Ammon's horn (tissue), 1 donor: ENCODE data around the gene COL4A1.

Experiments
- DNase-seq: peaks from one replicate; pipeline ENCODE4 v3.0.0-alpha.2; 2016; ENCODE audit warnings: low spot score

The COL4A1 gene

GRCh38 chr13:110341445-110342244, 34.7 kb upstream of the COL4A1 start:
- DNase-seq, result peak; percentile 55

DNA sequence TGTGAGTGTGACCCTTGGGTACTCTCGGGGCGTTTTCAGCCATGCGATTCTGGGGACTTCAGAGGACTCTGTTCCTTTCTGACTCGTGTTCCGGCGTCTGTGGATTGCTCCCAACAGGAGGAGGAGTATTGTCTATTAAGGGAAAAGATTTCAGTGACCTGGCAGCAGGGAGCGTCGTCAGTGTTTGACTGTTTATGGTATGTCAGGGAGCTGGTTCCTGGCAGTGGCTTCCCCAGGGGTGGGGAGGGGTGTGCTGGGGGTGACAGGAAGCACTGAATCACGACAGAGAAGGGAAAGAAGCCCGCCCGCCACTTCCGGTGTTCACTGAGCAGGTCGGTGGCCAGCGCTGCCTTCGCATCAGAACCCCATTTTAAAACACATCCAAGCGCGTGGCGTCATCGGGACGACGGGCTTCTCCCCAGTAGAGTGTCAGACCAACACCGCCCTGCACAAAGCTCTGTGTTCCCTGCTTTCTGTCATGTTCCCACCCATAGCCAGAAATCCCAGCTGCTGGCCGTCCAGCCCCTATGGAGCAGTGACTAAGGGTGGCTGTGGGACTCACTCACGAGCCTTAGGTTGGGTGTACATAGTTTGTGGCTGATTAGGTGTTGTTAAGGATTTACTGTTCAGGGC, 34.0 kb upstream of the COL4A1 start:
- DNase-seq, result no peak

- no peak for DNase-seq
Observed at GRCh38 chr13:110339975-110340550, 33.1 kb upstream of the COL4A1 start.

DNA sequence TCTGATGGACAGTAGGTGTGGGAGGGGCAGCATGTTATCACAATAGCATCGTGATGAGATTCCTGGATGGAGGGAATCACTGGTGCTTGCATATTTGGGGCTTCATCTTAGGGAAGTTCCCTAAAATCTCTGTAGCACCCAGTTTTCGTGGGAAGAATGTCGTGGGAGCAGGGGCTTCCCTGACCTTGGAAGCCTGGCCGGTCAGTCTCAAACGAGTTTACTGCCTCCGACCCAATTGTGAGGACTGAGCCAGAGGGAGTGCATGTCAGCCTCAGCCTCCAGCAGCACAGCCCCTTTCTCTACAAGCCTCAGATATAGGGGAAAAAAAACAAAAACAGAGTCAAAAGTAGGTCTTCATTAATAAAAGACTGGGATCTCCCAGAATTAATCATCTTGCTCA, 32.3 kb upstream of the COL4A1 start:
- DNase-seq, result no peak

- peak; percentile 45 for DNase-seq
Observed at GRCh38 chr13:110338441-110339101, 31.6 kb upstream of the COL4A1 start.

- no peak for DNase-seq
Observed at GRCh38 chr13:110337247-110337646, 30.3 kb upstream of the COL4A1 start.

DNA sequence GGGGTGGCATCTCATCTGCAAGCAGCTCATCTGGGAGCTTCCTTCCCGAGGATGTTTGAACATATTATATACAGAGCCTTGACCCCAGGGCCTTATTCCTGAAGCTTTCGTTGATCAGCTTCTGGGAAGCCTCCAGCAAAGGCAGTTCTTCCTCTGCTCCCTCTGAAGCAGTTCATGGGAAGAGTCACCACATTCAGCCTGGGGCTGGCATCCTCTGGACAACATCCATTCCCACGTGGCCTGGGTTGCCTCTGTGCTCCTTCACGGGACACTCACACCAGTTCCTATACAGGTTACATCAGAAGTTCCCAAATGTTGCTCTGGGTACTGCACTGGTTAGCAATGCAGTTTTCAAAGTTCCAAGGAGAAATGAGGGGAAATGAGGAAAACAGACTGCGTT, 29.7 kb upstream of the COL4A1 start:
- no peak for DNase-seq

- no peak for DNase-seq
Observed at GRCh38 chr13:110336108-110336507, 29.2 kb upstream of the COL4A1 start.

DNA sequence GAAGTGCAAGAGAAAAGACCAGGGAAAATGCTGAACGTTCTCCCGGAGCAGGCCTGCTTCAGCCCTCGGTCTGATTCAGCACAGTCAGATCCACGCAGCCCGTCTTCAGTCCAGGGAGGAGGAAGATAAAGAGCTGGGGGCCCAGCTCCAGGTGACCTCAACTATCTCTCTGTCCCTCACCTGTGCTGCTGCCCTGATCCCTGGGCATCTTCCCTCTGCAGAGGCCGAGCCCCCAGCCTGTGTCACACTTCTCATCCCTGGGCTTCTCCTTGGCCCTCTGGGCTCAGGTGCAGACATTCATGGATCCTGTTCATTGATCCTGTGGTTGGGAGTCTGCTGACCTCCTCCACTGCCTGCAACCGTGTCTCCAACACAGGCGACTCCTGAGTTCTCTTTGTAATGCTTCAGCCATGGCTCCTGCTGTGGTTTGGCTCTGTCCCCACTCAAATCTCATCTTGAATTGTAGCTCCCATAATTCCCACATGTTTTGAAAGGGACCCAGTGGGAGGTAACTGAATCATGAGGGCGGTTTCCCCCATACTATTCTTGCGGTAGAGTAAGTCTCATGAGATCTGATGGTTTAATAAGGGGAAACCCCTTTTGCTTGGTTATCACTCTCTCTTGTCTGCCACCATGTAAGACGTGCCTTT, 28.0 kb upstream of the COL4A1 start:
- DNase-seq, result no peak

DNA sequence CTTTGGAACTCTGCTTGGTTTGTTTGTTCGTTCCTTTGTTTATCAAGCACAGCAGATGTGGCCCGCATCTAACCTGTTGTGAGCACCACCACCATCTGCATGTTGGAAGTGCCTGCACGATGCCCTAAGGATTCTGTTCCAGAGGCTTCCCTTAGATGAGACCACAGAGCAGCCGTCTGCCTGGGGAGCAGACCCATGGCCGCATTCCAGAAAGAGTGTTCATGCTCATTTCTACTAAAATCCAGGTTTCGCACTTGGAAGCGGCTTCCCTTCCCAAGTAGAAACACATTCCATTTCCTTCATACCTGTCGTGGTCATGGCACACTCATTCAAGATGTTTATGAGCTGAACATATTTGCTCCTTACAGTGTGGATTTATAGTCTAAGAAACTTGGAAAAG, 27.3 kb upstream of the COL4A1 start:
- DNase-seq, result no peak

GRCh38 chr13:110333837-110334236, 26.9 kb upstream of the COL4A1 start:
- DNase-seq, result no peak

DNA sequence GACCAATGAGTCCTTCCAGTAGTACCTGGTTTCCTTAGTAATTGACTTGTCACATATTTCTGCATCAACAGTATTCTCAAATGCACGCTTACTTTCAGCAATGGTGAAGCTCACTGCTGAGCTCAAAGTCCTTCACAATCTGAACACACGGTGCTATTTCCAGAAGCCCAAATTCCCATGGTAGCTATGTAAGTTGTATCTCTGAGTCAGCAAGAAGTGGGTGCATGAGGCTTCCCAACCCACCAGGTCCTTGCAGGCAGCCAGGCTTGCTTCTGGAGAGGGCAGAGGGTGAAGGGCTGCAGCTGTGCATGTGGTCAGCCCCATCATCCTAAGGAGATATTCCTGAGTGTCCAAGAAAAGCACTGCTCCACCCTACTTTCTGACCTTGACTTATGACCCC, 25.8 kb upstream of the COL4A1 start:
- DNase-seq, result no peak

- DNase-seq, result no peak
Observed at GRCh38 chr13:110331362-110331761, 24.4 kb upstream of the COL4A1 start.

DNA sequence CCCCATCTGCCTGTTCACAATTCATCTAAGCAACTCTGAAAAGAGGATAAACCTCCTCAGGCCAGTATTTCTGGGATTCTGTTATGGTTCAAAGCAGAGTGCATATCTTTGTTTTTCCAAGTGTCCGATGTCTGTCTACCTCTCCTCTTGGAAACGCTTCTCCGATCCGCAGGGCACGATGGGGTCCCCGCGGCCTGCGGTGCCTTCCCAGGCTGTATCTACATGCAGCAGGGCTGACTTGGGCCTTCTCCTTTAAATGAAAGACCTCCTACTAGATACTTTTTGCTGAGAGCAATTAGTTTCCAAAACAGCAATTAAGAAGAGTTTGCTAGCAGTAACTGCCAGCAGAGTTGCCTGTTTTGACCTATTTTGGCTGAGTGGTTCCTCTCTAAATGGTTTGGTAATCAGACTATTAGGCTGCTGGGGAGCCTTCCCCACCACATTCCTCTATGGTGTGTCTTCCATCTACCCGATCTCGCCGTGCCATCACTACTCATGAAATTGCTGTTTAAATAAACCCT, 23.6 kb upstream of the COL4A1 start:
- no peak for DNase-seq

- DNase-seq, result no peak
Observed at GRCh38 chr13:110329798-110330461, 23.0 kb upstream of the COL4A1 start.

DNA sequence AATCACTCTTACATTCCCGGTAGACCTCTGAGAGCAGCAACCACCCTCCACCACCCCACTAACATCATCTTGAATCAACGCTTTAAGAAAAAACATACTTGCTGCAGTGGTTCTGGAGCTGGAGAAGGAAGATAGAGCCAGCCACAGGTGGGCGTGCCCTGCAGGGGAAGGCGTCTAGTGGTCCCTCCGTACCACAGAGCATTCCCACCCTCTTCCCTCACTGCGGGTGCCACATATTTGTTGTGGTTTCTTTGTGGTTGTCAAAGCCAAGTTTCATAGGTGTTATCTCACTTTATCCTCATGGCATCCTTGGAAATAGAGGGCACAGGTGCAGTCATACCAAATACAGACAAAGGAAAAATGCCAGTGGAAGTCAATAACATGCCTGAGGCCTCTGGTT, 22.3 kb upstream of the COL4A1 start:
- no peak for DNase-seq

DNA sequence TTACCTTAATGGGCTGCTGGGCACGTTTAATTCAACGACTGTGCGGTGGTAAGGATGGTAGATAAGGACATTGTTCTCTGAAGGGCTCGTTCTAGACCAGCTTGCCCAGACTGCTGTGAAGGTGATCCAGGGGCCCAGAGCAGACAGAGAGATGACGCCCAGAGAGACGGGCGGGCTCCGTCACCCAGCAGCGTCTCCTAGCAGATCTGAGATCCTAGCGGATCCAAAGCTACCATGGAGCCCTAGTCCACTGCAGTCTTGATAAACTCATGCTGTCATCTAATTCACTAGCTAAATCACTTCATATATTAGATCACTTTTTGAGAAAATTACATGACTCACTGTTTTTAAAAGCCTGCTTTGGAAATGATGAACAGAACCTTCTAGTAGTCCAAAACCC, 21.6 kb upstream of the COL4A1 start:
- DNase-seq, result no peak

DNA sequence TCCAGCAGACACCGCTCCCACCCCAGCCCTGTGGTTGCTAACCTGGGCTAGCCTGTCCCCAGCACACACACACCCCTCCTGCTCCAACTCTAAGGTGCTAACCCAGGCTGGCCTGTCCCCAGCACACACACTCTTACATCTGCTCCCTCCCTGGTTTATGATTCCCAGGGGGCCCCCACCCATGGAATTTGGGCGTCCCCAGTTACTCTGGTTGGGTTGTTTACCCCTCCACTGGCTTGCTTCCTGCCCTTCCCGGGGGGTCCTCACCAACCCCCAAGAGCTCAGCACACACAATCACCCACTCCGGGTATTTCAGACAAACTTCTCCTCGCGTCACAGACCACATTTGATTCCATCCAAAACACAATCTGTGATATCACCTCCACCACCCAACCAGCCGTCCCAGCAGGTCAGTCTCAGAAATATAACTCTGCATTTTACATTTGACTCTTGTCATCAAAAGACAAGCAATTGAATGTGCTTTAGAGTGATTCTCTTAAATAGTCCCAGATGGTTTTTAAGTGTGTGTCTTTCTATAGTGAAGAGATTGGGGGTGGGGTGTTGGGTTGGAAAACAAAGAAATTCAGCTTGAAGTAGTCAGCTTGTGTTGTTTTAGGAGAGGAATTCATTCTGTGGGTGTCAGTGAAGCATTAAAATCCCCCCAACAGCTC, 20.2 kb upstream of the COL4A1 start:
- no peak for DNase-seq

DNA sequence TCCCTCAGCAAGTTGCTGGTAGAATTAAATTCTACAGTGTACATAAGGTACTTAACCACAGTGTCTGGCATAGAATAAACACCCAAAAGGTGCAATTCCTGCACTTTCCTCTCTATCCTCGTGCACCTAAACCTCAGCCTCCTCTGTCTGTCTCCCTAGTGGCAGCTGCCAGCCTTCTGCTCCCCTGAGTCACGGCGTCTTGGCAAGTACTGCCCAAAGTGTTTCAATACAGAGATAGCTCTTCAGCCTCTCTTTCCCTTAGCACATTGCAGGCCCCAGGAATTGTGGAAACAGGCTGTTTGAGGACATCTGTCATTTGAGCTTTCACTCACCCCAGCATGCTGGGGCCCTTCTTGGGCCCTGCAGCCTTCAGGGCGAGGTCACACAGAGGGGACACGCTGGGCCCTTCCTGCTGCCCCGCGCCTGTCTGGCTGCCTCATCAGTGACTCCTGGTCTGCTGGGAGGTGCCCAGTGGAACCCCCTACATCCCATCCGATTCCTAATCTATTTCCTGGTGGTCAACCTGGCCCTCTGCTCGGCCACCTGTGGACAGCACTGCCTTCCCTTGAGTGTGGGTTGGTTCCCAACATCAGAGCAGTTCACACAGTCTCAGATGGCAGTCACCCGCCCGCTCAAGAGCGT, 19.4 kb upstream of the COL4A1 start:
- no peak for DNase-seq

DNA sequence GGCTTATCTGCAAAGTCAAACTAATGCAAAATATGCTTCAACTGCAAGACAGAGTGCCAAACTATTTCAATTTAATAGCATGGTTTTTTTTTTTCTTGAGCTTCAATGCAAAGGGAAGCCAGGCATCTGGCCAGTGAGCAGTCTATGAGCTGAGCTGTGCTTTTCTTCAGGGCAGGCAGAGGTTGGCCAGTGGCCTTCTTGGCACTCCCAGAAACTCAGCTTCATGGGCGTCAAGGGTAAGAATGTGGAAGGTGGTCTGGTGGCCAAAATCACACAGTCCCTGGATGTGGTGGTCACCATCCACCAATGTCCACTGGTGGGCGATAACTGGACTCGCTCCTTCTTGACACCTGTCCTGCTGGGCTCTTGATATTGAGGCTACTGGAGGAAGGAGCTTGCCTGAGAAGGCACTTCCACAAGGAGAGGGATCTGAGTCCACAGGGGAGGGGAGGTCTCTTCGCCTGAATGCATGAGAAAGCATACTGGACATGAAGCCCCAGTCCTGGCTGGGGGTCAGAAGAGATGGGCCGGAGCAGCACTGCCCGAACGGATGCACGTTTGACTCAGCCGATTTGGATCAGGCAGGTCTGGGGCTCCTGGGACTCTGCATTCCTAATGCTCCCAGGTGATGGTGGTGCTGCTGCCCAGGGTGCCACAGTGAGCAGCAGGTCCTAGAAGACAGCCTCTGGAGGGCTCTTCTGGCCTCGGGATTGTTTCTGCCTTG, 17.2 kb upstream of the COL4A1 start:
- DNase-seq, result no peak
